CD4-positive, alpha-beta T cell treated with Interleukin-6 for 4 hours (primary cell): ENCODE data around the gene IPO11.
"Not testable (repeated sequence)": the region's sequence is repeated elsewhere in the genome, so short reads cannot be mapped to it uniquely, and the experiment has no call there.

Experiments
- DNase-seq: peaks from one replicate; pipeline ENCODE4 v3.0.0-alpha.2; 2020; ENCODE audit warnings: mixed read lengths

IPO11 gene

GRCh38 chr5:62607615-62608014 lies 195.1 kb downstream of the IPO11 start:
- DNase-seq, result no peak

GRCh38 chr5:62608529-62609511 lies 196.3 kb downstream of the IPO11 start:
- DNase-seq, result no peak

- DNase-seq, result no peak
Measured at GRCh38 chr5:62614355-62614754, 201.8 kb downstream of the IPO11 start.

- DNase-seq, result no peak
Measured at GRCh38 chr5:62616615-62617277, 204.2 kb downstream of the IPO11 start.

- no peak for DNase-seq
Measured at GRCh38 chr5:62617943-62618342, 205.4 kb downstream of the IPO11 start.

- no peak for DNase-seq
Measured at GRCh38 chr5:62620761-62621160, 208.2 kb downstream of the IPO11 start.

- no peak for DNase-seq
Measured at GRCh38 chr5:62621280-62621679, 208.7 kb downstream of the IPO11 start.

GRCh38 chr5:62623271-62623670 lies 210.7 kb downstream of the IPO11 start:
- no peak for DNase-seq

GRCh38 chr5:62624436-62624835 lies 211.9 kb downstream of the IPO11 start:
- DNase-seq, result not testable (repeated sequence)

- DNase-seq, result no peak
Measured at GRCh38 chr5:62626534-62626933, 214.0 kb downstream of the IPO11 start.

GRCh38 chr5:62627121-62627520 lies 214.6 kb downstream of the IPO11 start:
- no peak for DNase-seq

GRCh38 chr5:62627901-62628300 lies 215.3 kb downstream of the IPO11 start:
- no peak for DNase-seq

GRCh38 chr5:62631909-62632580 lies 219.5 kb downstream of the IPO11 start:
- no peak for DNase-seq

GRCh38 chr5:62633243-62633642 lies 220.7 kb downstream of the IPO11 start:
- no peak for DNase-seq

GRCh38 chr5:62640446-62640845 lies 227.9 kb downstream of the IPO11 start:
- no peak for DNase-seq

- no peak for DNase-seq
Measured at GRCh38 chr5:62642468-62642867, 229.9 kb downstream of the IPO11 start.

- DNase-seq, result no peak
Measured at GRCh38 chr5:62643556-62644451, 231.2 kb downstream of the IPO11 start.

- no peak for DNase-seq
Measured at GRCh38 chr5:62645223-62645622, 232.7 kb downstream of the IPO11 start.

GRCh38 chr5:62647241-62647640 lies 234.7 kb downstream of the IPO11 start:
- DNase-seq, result no peak

- DNase-seq, result no peak
Measured at GRCh38 chr5:62649025-62649424, 236.5 kb downstream of the IPO11 start.

- no peak for DNase-seq
Measured at GRCh38 chr5:62649476-62650113, 237.0 kb downstream of the IPO11 start.

GRCh38 chr5:62650197-62650596 lies 237.6 kb downstream of the IPO11 start:
- DNase-seq, result no peak
